ACC112 (cell line): Measurements from ENCODE around the gene CENPQ.

ENCODE experiments used
- H2AFZ ChIP-seq: fragments of 200-600 bp; sonication (generic); one replicate; pipeline ENCODE4 v1.6.0; 2017; ENCODE audit warnings: antibody characterized with exemption, low read length; ENCODE audit not compliant: unreplicated experiment
- H3K27ac ChIP-seq: fragments of 200-600 bp; sonication (generic); 2 replicates; pipeline ENCODE4 v1.5.1; 2014; ENCODE audit warnings: low read depth, mild to moderate bottlenecking, antibody characterized with exemption, low read length, moderate library complexity
- H3K27me3 ChIP-seq: fragments of 200-600 bp; sonication (generic); 2 replicates; pipeline ENCODE4 v1.6.1; 2014; ENCODE audit warnings: mild to moderate bottlenecking, antibody characterized with exemption, low read length, moderate library complexity, mixed read lengths; ENCODE audit not compliant: insufficient read depth
- H3K36me3 ChIP-seq: fragments of 200-600 bp; sonication (generic); 2 replicates; pipeline ENCODE4 v1.6.1; 2016; ENCODE audit warnings: mild to moderate bottlenecking, antibody characterized with exemption, low read length, moderate library complexity, mixed read lengths; ENCODE audit not compliant: insufficient read depth
- H3K4me1 ChIP-seq: fragments of 200-600 bp; sonication (generic); one replicate; pipeline ENCODE4 v1.6.1; 2016; ENCODE audit warnings: low read length, mixed read lengths; ENCODE audit not compliant: insufficient read depth, unreplicated experiment, control insufficient read depth
- H3K4me3 ChIP-seq: fragments of 200-600 bp; sonication (generic); 2 replicates; pipeline ENCODE4 v1.5.1; 2014; ENCODE audit warnings: mild to moderate bottlenecking, low read depth, low read length
- H3K79me2 ChIP-seq: fragments of 200-600 bp; sonication (generic); one replicate; pipeline ENCODE4 v1.6.0; 2016; ENCODE audit warnings: low read length; ENCODE audit not compliant: control insufficient read depth, unreplicated experiment, insufficient read depth

Gene CENPQ

DNA sequence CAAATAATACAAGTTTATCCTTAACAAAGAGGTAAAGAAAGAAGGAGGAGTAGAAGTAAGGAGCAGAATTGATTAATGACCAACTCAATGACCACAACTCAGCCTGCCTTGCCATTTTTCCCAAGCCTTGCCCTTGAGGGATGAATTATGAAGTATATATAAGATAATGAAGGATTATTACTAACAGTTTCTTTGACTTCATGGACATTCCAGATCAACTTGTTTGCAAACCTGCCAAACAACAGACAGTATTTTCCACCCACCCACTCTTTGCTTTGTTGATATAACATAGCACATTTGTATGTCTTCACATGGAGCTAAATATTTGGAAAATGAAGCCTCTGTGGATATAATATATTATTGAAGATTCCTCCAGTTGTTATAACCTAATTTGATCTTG lies 77.4 kb downstream of the CENPQ start:
- Histone ChIP-seq H3K79me2 (no peaks in the 10 kb centered on the region), H3K27ac (peak overlapping the region; percentile 93)

DNA sequence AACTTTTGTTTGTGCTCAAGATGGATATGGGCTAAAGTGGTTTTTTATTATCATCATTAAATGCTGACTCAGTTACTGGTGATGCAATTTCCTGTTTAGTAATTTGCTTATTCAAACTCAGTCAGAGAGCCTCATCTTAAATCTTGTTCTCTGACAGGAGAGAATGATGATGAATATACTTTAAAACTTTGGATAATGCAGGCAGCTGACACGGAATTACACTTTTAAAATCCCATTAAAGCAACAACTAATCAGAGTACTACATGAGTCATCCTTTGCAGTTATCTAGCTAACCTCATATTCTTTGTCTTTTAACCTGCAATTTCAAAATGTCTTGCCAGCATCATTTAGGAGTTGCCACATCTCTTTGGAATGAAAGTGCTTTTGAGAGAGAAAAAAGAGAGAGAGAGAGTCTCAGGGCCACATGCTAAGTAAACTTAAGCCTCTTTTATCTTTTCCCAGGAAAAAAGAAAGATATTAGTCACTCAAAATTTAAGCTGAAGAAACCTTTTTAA lies 78.1 kb downstream of the CENPQ start:
- Histone ChIP-seq H3K27ac (peak overlapping the region; percentile 93), H2AFZ (peak overlapping the region; percentile 54)

More for the DNA sequence above, 77.4 kb downstream of the CENPQ start:
- peaks cover 14% of the 10 kb centered on the region for H3K4me1 ChIP-seq
- no peak overlapping the region for H3K4me3 ChIP-seq
- no peak overlapping the region for H2AFZ ChIP-seq
- H3K36me3 ChIP-seq = no peaks in the 10 kb centered on the region
- no peaks in the 10 kb centered on the region for H3K27me3 ChIP-seq

DNA sequence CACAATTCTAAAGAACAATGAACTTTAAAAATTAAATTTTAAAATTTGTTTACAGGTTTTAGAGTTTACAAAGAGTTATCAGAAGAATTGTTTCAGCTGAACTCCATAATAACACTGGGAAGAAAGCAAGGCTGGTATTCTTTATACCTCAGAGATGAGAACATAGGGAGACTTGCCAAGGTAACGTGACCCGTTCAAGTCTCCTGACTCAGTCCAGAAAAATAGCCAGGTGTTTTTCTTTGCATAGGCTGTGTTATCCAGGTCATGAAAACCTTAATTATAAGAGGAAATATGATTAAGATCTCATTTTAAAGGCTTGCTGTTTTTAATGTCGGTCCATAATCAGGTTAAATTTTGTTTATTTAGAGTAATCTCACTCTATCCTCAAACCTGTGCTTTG lies 78.8 kb downstream of the CENPQ start:
- peak overlapping the region; percentile 93 for H3K27ac ChIP-seq
- H3K36me3 ChIP-seq = no peaks in the 10 kb centered on the region
- H3K79me2 ChIP-seq = no peaks in the 10 kb centered on the region
- H3K4me3 ChIP-seq = peak overlapping the region; percentile 50; the same call in 1 of the 2 replicates
- H2AFZ ChIP-seq = peak overlapping the region; percentile 54
- H3K27me3 ChIP-seq = no peaks in the 10 kb centered on the region
- H3K4me1 ChIP-seq = peaks cover 14% of the 10 kb centered on the region

More for the DNA sequence above, 78.1 kb downstream of the CENPQ start:
- no peaks in the 10 kb centered on the region for H3K36me3 ChIP-seq
- peaks cover 14% of the 10 kb centered on the region for H3K4me1 ChIP-seq
- no peaks in the 10 kb centered on the region for H3K27me3 ChIP-seq
- no peaks in the 10 kb centered on the region for H3K79me2 ChIP-seq
- H3K4me3 ChIP-seq = peak overlapping the region; percentile 50
